ENCODE measurements around the gene GLT8D1. TPM values are rescaled to one million over a fixed set of nuclear protein-coding genes. Genes with fewer than 3 reads are reported as not detected.

Gene GLT8D1
- total and polyA plus RNA-seq, 2 experiments from 2014 or later: 30.0 to 40.8 TPM

- Histone ChIP-seq H3K36me3 (ENCODE audit: insufficient read depth) (peaks cover 14% of the 10 kb centered on the region), H3K4me3 (peak overlapping the region; percentile 99), H3K27me3 (ENCODE audit: insufficient read depth) (no peaks in the 10 kb centered on the region), H3K9me2 (ENCODE audit: insufficient read depth) (no peaks in the 10 kb centered on the region), H3K4me2 (peak overlapping the region; percentile 100), H3K4me1 (ENCODE audit: insufficient read depth) (peaks cover 10% of the 10 kb centered on the region), H2AFZ (peak overlapping the region; percentile 98), H4K20me1 (replicated peaks; ENCODE audit: insufficient read depth) (peaks cover 15% of the 10 kb centered on the region), H3K79me2 (replicated peaks; ENCODE audit: insufficient read depth) (peaks cover 50% of the 10 kb centered on the region), H3K27ac (ENCODE audit: low read depth) (no peak overlapping the region), H3F3A (replicated peaks; ENCODE audit: low read depth) (peaks cover 3% of the 10 kb centered on the region; the same call in 1 of the 2 replicates)
- Mint-ChIP-seq H3K27me3 (ENCODE audit: insufficient read depth, low read depth, poor library complexity) (peaks cover 14% of the 10 kb centered on the region), H3K9me3 (no peaks in the 10 kb centered on the region), H3K36me3 (ENCODE audit: low read depth) (peaks cover 16% of the 10 kb centered on the region), H3K4me1 (peaks cover 13% of the 10 kb centered on the region), H3K4me3 (peak overlapping the region; percentile 99), H3K27ac (no peak overlapping the region)
- ATAC-seq: no peak; the same call in 2 of the 3 replicates
- TF ChIP-seq EZH2 (IDR thresholded peaks at IDR 0.05; ENCODE audit: low read depth, unreplicated experiment) (no peak), REST (IDR thresholded peaks at IDR 0.05; ENCODE audit: unreplicated experiment) (no peak), JUNB (IDR thresholded peaks at IDR 0.05; ENCODE audit: unreplicated experiment) (no peak), POLR2AphosphoS5 (IDR thresholded peaks at IDR 0.05; ENCODE audit: low read depth) (no peak)
- DNase-seq (ENCODE audit: low spot score): no peak
These were observed 228 bp downstream of the GLT8D1 start for GRCh38 chr3:52705438-52705687.

DNA sequence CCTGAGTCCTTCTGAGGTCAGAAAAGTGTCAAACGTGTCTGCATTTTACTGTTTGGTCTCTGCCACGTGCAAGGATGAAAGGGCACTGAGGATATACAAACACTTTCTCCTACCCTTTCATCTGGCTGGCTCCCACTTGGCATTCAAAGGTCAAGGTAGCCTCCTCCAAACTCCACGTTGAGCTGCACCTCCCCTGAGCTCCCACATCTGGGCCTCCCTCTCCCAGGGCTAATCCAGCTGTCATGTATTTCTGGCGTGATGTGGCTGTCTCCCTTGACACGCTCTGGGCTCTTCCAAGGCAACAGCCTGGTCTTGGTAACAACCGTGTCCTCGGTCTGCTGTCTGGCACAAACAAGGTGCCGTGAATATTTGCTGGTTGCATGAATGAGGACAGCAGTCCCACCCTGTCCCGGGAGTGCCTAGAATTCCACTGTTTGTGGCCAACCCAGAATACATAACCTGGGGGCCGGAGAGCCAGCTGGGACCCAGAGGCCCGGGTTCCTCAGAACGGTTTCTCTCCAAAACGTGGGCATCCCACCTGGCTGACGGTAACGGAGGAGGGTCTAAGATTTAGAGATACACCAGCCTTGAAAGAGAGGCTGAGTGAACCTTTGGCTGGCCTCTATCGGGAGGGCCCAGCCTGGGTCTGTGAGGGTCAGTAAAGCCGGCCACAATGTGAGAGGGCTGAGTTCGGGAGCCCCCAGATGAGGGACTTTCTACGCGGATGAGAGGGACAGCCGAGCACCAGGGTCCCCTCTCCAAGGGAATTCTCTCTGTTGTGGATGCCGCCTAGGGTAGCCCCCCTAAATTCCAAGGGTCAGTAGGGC is 767 bp downstream of the GLT8D1 start:
- Histone ChIP-seq H3K4me1 (ENCODE audit: insufficient read depth) (peaks cover 10% of the 10 kb centered on the region), H3K27ac (ENCODE audit: low read depth) (no peak overlapping the region), H3K4me2 (peak overlapping the region; percentile 100), H3K9me2 (ENCODE audit: insufficient read depth) (no peaks in the 10 kb centered on the region), H3F3A (replicated peaks; ENCODE audit: low read depth) (peaks cover 3% of the 10 kb centered on the region; the same call in 1 of the 2 replicates), H4K20me1 (replicated peaks; ENCODE audit: insufficient read depth) (peaks cover 15% of the 10 kb centered on the region), H3K36me3 (ENCODE audit: insufficient read depth) (peaks cover 14% of the 10 kb centered on the region), H3K4me3 (peak overlapping the region; percentile 99), H3K27me3 (ENCODE audit: insufficient read depth) (no peaks in the 10 kb centered on the region), H3K79me2 (replicated peaks; ENCODE audit: insufficient read depth) (peaks cover 50% of the 10 kb centered on the region), H2AFZ (peak overlapping the region; percentile 98)
- H3K36me3 Mint-ChIP-seq (ENCODE audit: low read depth): peaks cover 16% of the 10 kb centered on the region
- H3K4me3 Mint-ChIP-seq: peak overlapping the region; percentile 99
- DNase-seq (ENCODE audit: low spot score) (peak; percentile 17), ATAC-seq (peak; percentile 9)
- H3K4me1 Mint-ChIP-seq: peaks cover 13% of the 10 kb centered on the region
- H3K9me3 Mint-ChIP-seq: no peaks in the 10 kb centered on the region
- H3K27ac Mint-ChIP-seq: peak overlapping the region; percentile 75; the same call in 1 of the 2 replicates
- peaks cover 14% of the 10 kb centered on the region for H3K27me3 Mint-ChIP-seq (ENCODE audit: insufficient read depth, low read depth, poor library complexity)
- TF ChIP-seq POLR2AphosphoS5 (IDR thresholded peaks at IDR 0.05; ENCODE audit: low read depth) (no peak), JUNB (IDR thresholded peaks at IDR 0.05; ENCODE audit: unreplicated experiment) (no peak), ETS1 (IDR thresholded peaks at IDR 0.05) (no peak), STAT1 (IDR thresholded peaks at IDR 0.05; ENCODE audit: unreplicated experiment) (no peak), REST (IDR thresholded peaks at IDR 0.05; ENCODE audit: unreplicated experiment) (no peak), CREB1 (CRISPR knock-in tag; IDR thresholded peaks at IDR 0.05; ENCODE audit: low read depth) (no peak)

All from GM23338 (cell line).